ENCODE results near the gene ZNF653. TPM values are rescaled to one million over a fixed set of nuclear protein-coding genes. Genes with fewer than 3 reads are reported as not detected.

Gene ZNF653
- total RNA-seq: 3.8 and 7.1 TPM in 2 replicates

DNA sequence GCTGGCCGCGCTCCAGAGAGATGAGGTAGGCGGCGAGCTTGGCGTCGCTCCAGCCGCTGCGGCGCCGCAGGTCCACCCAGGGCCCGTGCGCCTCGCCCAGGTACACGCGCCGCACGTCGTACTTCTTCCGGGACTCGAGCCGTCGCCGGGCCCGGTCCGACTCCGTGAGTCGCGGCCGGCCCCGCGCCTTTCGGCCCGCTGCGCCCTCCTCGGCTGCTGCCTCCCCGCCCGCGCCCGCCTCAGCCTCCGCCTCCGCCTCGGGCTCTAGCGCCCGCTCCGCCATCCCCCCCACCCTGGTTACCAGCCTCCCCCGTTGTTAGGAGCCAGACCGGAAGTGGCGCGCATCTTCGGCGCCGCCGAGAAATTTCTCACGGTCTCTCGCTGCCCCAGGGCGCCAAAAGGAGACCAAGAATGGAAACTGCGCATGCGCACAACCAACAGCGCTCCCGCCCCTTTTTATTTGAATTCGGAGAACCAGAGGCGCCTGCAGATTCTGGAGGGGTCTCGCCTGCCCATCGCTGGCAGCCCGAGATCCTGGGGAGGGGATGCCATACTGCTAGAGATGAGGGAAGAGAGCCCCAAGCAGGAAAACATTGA is at the start of gene ZNF653:
Gene ZNF653, minus strand, starts transcription at position 336 of the 597 bp plus-strand sequence. Its CDS starts 53 bp downstream, at position 283.
- peak; percentile 78 for DNase-seq (ENCODE audit: low read depth)

- DNase-seq (ENCODE audit: low read depth): no peak
These were observed 49.6 kb upstream of the ZNF653 start for GRCh38 chr19:11555246-11555645.

GRCh38 chr19:11554160-11554559 is 48.5 kb upstream of the ZNF653 start:
- DNase-seq (ENCODE audit: low read depth): no peak

- no peak for DNase-seq (ENCODE audit: low read depth)
These were observed 47.2 kb upstream of the ZNF653 start for GRCh38 chr19:11552666-11553372.

DNA sequence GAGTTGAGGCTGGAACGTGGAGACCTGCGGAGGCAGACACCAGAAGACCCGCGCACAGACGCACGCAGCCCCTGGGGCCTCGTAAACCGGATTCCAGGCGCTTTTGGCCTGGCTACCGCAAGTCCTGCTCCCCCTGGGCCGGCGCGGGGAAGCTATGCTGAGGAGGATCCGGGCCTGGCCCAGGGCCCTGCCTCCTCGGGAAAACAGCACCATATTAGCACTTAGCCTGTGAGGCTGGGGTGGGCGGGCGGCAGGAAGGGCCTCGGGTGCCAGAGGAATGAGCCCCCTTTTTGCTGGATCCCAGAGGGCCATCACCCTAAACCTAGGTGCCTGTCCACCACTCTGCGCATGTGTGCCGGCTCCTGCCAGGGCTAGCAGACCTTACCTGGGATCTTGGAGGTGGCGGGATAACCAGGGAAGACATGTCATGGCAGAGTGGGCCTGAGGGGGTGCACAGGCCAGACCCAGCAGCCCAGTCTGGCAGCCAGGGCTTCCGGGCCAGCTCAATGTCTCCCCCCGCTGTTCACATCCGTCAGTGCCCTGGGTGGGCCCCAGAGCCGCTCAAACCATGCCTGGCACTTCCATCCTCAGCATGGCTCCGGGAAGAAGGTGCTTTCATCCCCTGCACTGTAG is 46.1 kb upstream of the ZNF653 start:
- no peak for DNase-seq (ENCODE audit: low read depth)

DNA sequence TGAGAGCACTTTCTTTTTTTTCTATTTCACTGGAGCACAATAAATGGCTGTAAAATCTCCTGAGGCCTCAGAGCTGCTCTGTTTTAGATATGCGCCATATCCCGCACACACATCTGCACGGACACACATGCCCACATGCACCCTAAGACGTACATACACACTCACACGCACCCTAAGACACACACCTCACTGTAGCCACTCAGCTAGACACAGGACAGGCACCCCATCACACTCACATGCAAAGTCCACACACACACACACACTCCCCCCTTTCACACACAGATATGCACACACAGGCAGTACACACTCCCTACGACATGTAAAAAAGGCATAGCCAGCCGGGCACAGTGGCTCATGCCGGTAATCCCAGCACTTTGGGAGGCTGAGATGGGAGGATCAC is 44.6 kb upstream of the ZNF653 start:
- no peak for DNase-seq (ENCODE audit: low read depth)

DNA sequence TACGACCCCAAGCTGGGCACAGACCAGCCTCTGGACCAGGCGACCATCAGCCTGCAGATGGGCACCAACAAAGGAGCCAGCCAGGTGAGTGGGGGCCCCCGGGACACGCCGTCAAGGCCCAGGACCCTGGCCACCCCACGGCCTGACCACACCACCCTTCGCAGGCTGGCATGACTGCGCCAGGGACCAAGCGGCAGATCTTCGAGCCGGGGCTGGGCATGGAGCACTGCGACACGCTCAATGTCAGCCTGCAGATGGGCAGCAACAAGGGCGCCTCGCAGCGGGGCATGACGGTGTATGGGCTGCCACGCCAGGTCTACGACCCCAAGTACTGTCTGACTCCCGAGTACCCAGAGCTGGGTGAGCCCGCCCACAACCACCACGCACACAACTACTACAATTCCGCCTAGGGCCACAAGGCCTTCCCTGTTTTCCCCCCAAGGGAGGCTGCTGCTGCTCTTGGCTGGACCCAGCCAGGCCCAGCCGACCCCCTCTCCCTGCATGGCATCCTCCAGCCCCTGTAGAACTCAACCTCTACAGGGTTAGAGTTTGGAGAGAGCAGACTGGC is 43.8 kb upstream of the ZNF653 start:
- DNase-seq (ENCODE audit: low read depth): no peak

GRCh38 chr19:11547929-11548700 is 42.5 kb upstream of the ZNF653 start:
- no peak for DNase-seq (ENCODE audit: low read depth)

DNA sequence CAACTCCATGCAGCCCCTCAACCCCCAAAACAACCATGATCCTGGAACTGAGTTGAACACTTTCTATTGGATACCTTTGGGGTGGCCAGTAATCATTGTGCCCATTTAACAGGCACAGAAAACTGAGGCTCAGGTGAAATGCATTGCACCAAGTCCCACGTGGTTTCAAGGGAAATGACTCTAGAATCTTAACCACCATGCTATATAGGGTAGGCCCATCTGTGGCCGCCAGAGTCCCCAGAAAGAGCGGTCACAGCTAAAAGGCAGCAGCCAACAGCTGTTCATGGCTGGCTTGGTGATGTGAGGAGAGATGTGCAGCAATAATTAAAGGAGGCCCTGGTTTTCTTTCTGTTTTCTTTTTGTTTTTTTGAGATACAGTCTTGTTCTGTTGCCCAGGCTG is 35.6 kb upstream of the ZNF653 start:
- no peak for DNase-seq (ENCODE audit: low read depth)

DNA sequence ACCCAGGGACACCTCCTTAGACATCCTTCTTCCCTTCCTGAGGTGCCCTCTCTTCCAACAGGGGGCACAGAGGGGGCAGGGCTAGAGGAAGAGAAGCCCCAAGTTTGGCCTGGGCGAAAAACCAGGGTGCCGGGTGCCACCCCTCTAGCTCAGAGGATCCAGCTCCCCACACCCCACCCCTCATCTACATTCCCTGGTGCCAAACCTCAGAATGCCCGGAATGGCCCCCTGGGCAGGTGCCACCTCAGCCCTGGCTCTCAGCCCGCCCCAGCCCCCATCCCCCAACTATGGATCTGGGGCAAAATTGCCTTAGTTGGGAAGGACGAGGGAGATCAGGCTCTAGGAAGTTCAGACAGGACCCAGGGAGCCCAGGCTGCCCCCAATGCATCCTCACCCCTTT is 35.0 kb upstream of the ZNF653 start:
- DNase-seq (ENCODE audit: low read depth): no peak

GRCh38 chr19:11539495-11540365 is 34.1 kb upstream of the ZNF653 start:
- no peak for DNase-seq (ENCODE audit: low read depth)

GRCh38 chr19:11538232-11539036 is 32.8 kb upstream of the ZNF653 start, which contains the start of gene CNN1:
TSS of gene CNN1 (plus strand) at chr19:11538851. CDS start at chr19:11538928, 77 bp downstream.
- DNase-seq (ENCODE audit: low read depth): no peak

- peak; percentile 44 for DNase-seq (ENCODE audit: low read depth)
These were observed 30.4 kb upstream of the ZNF653 start for GRCh38 chr19:11535792-11536595.

DNA sequence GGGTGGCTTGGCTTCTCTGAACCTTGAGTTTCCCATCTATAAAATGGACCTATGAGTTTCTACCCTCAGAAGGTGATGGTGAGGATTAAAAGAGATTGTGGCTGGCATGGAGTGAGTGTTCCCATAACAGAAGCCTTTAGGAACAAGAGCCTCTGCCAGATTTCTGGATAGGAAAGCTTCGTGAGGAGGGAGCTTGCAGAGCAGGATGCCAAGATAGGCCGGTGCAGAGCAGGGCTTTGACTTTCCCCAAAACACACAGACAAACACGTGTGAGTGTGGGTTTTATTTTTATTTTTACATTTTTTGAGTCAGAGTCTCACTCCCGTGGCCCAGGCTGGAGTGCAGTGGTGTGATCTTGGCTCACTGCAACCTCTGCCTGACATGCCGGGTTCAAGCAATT is 29.3 kb upstream of the ZNF653 start:
- DNase-seq (ENCODE audit: low read depth): no peak

- DNase-seq (ENCODE audit: low read depth): no peak
These were observed 28.9 kb upstream of the ZNF653 start for GRCh38 chr19:11534538-11534937.

- DNase-seq (ENCODE audit: low read depth): peak; percentile 80
These were observed 24.8 kb upstream of the ZNF653 start for GRCh38 chr19:11530432-11530831.

DNA sequence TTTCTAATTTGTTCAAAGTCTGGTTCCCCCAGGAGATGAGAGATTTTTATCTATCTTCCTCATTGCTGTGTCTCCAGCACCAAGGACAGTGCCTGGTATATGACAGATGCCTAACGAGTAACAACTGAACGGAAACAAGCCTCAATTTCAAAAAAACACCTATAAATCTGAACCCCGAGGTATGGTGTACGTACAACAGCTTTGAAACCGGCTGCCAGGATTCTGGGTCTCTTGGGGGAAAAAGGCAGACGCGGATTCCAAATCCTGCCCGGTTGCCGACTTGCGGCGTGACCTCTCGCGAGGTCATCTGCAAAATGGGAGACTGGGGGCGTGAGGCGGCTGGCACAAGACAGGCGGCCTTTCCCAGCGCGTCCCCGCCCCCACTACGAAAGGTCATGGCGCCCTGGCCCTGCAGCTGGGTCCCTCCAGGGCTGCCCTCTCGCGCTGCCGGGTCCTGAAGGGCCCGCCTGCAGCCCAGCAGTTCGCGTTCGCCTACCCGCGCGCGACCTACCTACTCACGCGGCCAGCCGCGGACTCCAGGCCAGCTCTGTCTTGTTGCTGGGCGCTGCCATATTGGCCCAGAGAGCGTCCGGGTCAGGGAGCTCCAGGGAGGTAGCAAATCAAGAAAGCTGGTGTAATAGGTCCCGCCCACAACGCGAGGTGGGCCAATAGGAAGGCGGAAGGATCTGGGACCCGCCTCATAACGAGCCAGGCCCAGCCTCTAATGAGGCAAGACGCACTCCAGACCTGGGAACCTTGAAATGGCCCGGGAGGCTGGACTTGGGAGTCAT is 23.1 kb upstream of the ZNF653 start, which contains the start of gene ECSIT:
Gene ECSIT, minus strand, starts transcription at position 584 of the 791 bp plus-strand sequence. CDS start 9,964 bp downstream, outside the sequence.
- DNase-seq (ENCODE audit: low read depth): peak; percentile 96

DNA sequence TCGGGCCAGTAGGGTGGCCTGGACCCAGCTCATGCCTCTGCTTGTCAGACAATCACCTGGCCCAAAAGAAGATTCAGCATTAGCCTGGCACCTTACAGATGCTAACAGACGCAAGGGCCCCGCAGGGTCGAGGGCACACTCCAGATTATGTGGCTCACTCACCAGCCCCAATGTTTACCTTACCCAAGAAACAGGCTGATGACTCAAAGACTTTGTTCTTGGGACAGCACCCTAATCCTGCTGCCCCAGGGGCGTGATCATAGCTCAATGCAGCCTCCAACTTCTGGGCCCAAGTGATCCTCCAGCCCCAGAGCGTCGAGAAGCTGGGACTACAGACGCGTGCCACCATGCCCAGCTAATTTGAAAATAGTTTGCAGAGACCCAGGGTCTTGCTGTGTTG is 13.5 kb upstream of the ZNF653 start:
- no peak for DNase-seq (ENCODE audit: low read depth)

Data from renal cortical epithelial cell (primary cell).